ENCODE measurements around the gene C1GALT1. TPM values are rescaled to one million over a fixed set of nuclear protein-coding genes. Genes with fewer than 3 reads are reported as not detected.
A peak's percentile ranks its signal among the peaks of the same experiment; 100 is the strongest.

Gene C1GALT1
- total and polyA plus RNA-seq, 2 experiments from 2014 or later = 58.2 to 203 TPM

- no peak for TF ChIP-seq ZNF462 (CRISPR knock-in tag; IDR thresholded peaks at IDR 0.05)
Measured at GRCh38 chr7:7156663-7157062, 25.7 kb upstream of the C1GALT1 start (continued).

GRCh38 chr7:7157177-7157886, 25.0 kb upstream of the C1GALT1 start:
- no peaks in the 10 kb centered on the region for H3K79me2 ChIP-seq (replicated peaks; ENCODE audit: insufficient read depth)
- no peak overlapping the region for H3K4me2 ChIP-seq
- peaks cover 2% of the 10 kb centered on the region for H3K27me3 Mint-ChIP-seq (ENCODE audit: insufficient read depth, low read depth, poor library complexity)
- DNase-seq (ENCODE audit: low spot score) (no peak), ATAC-seq (no peak)
- H3K4me3 Mint-ChIP-seq = no peak overlapping the region
- H3K36me3 Mint-ChIP-seq (ENCODE audit: low read depth) = peaks cover 24% of the 10 kb centered on the region
- peaks cover 25% of the 10 kb centered on the region for H3K9me3 Mint-ChIP-seq
- H3K27me3 ChIP-seq (ENCODE audit: insufficient read depth) = no peaks in the 10 kb centered on the region
- H3K27ac Mint-ChIP-seq = no peak overlapping the region
- H3K4me3 ChIP-seq = no peak overlapping the region
- no peaks in the 10 kb centered on the region for H3K4me1 ChIP-seq (ENCODE audit: insufficient read depth)
- H2AFZ ChIP-seq = 0 out of 2 replicates have a peak overlapping the region, but pooled peaks have one; percentile 63
- no peaks in the 10 kb centered on the region for H4K20me1 ChIP-seq (replicated peaks; ENCODE audit: insufficient read depth)
- peaks cover 4% of the 10 kb centered on the region; the same call in 1 of the 2 replicates for H3K9me2 ChIP-seq (ENCODE audit: insufficient read depth)
- no peaks in the 10 kb centered on the region for H3F3A ChIP-seq (replicated peaks; ENCODE audit: low read depth)
- no peak overlapping the region for H3K27ac ChIP-seq (ENCODE audit: low read depth)
- TF ChIP-seq NANOG (IDR thresholded peaks at IDR 0.05; ENCODE audit: borderline replicate concordance) (no peak), CTCF (conservative IDR thresholded peaks at IDR 0.05; ENCODE audit: low read depth in 2 of 2) (no peak)
- H3K4me1 Mint-ChIP-seq = peaks cover 4% of the 10 kb centered on the region; the same call in 1 of the 3 replicates
- no peaks in the 10 kb centered on the region for H3K36me3 ChIP-seq (ENCODE audit: insufficient read depth)
